ENCODE results near the gene WNT16. TPM values are rescaled to one million over a fixed set of nuclear protein-coding genes. Genes with fewer than 3 reads are reported as not detected.
"Not testable (repeated sequence)": the region's sequence is repeated elsewhere in the genome, so short reads cannot be mapped to it uniquely, and the experiment has no call there.

WNT16 gene
- total RNA-seq: not detected

- DNase-seq (no peak), ATAC-seq (no peak)
- ChIA-PET POLR2A (no interaction called here), CTCF (interaction anchor here (1.0 to 1.4 kb wide), 2 partner anchors 38 to 218 kb away, joined by 3 to 6 read pairs; no protein-coding TSS in a partner anchor)
- H3K36me3 Mint-ChIP-seq (ENCODE audit: low read depth): no peaks in the 10 kb centered on the region
- H3K27ac Mint-ChIP-seq: no peak within 1 kb of the TSS
- H3K9me3 Mint-ChIP-seq (ENCODE audit: insufficient read depth): no peaks in the 10 kb centered on the region
- peaks cover 50% of the 10 kb centered on the region for H3K27me3 Mint-ChIP-seq (ENCODE audit: low read depth)
- peaks cover 17% of the 10 kb centered on the region for H3K4me1 Mint-ChIP-seq (ENCODE audit: low read depth)
- H3K4me3 Mint-ChIP-seq: peak within 1 kb of the TSS; percentile 52
Observed at GRCh38 chr7:121328508-121329190, at the start of gene WNT16. WNT16 (plus strand) TSS chr7:121329000; CDS start chr7:121329293, 293 bp downstream.

- Mint-ChIP-seq H3K9me3 (ENCODE audit: insufficient read depth) (no peaks in the 10 kb centered on the region), H3K4me3 (no peak overlapping the region), H3K36me3 (ENCODE audit: low read depth) (no peaks in the 10 kb centered on the region), H3K4me1 (ENCODE audit: low read depth) (peaks cover 3% of the 10 kb centered on the region), H3K27me3 (ENCODE audit: low read depth) (no peaks in the 10 kb centered on the region), H3K27ac (no peak overlapping the region)
- ATAC-seq (no peak), DNase-seq (no peak)
- POLR2A ChIA-PET: no interaction called here
- CTCF ChIA-PET: no interaction called here
Observed at GRCh38 chr7:121279060-121279620, 49.7 kb upstream of the WNT16 start.

- Mint-ChIP-seq H3K9me3 (ENCODE audit: insufficient read depth) (no peaks in the 10 kb centered on the region), H3K4me1 (ENCODE audit: low read depth) (peaks cover 3% of the 10 kb centered on the region), H3K27ac (no peak overlapping the region), H3K36me3 (ENCODE audit: low read depth) (no peaks in the 10 kb centered on the region), H3K4me3 (no peak overlapping the region), H3K27me3 (ENCODE audit: low read depth) (peaks cover 2% of the 10 kb centered on the region)
- CTCF ChIA-PET: no interaction called here
- POLR2A ChIA-PET: no interaction called here
- DNase-seq (no peak), ATAC-seq (no peak)
Observed at GRCh38 chr7:121279822-121280221, 49.0 kb upstream of the WNT16 start.

- POLR2A ChIA-PET: no interaction called here
- Mint-ChIP-seq H3K9me3 (ENCODE audit: insufficient read depth) (peaks cover 5% of the 10 kb centered on the region), H3K36me3 (ENCODE audit: low read depth) (no peaks in the 10 kb centered on the region), H3K4me1 (ENCODE audit: low read depth) (peaks cover 3% of the 10 kb centered on the region), H3K27me3 (ENCODE audit: low read depth) (peaks cover 2% of the 10 kb centered on the region), H3K4me3 (no peak overlapping the region), H3K27ac (no peak overlapping the region)
- CTCF ChIA-PET: no interaction called here
- DNase-seq (no peak), ATAC-seq (no peak)
Observed at GRCh38 chr7:121280656-121281055, 48.1 kb upstream of the WNT16 start.

GRCh38 chr7:121282129-121282528 is 46.7 kb upstream of the WNT16 start:
- DNase-seq: no peak
- H3K9me3 Mint-ChIP-seq (ENCODE audit: insufficient read depth): peaks cover 12% of the 10 kb centered on the region
- ATAC-seq: no peak
- no peak overlapping the region for H3K4me3 Mint-ChIP-seq
- H3K36me3 Mint-ChIP-seq (ENCODE audit: low read depth): no peaks in the 10 kb centered on the region
- H3K27ac Mint-ChIP-seq: no peak overlapping the region
- ChIA-PET CTCF (no interaction called here), POLR2A (no interaction called here)
- H3K4me1 Mint-ChIP-seq (ENCODE audit: low read depth): peaks cover 3% of the 10 kb centered on the region
- peaks cover 2% of the 10 kb centered on the region for H3K27me3 Mint-ChIP-seq (ENCODE audit: low read depth)

GRCh38 chr7:121285066-121285667 is 43.6 kb upstream of the WNT16 start:
- ATAC-seq: no peak

GRCh38 chr7:121286186-121286585 is 42.6 kb upstream of the WNT16 start:
- Mint-ChIP-seq H3K4me3 (no peak overlapping the region), H3K9me3 (ENCODE audit: insufficient read depth) (peaks cover 18% of the 10 kb centered on the region), H3K27me3 (ENCODE audit: low read depth) (peaks cover 2% of the 10 kb centered on the region), H3K4me1 (ENCODE audit: low read depth) (no peaks in the 10 kb centered on the region), H3K36me3 (ENCODE audit: low read depth) (no peaks in the 10 kb centered on the region), H3K27ac (no peak overlapping the region)
- DNase-seq: no peak
- no peak for ATAC-seq
- ChIA-PET CTCF (no interaction called here), POLR2A (no interaction called here)

More at GRCh38 chr7:121285066-121285667, 43.6 kb upstream of the WNT16 start:
- ChIA-PET CTCF (no interaction called here), POLR2A (no interaction called here)
- H3K27ac Mint-ChIP-seq: no peak overlapping the region
- peaks cover 2% of the 10 kb centered on the region for H3K27me3 Mint-ChIP-seq (ENCODE audit: low read depth)
- no peak for DNase-seq
- peaks cover 18% of the 10 kb centered on the region for H3K9me3 Mint-ChIP-seq (ENCODE audit: insufficient read depth)
- H3K4me3 Mint-ChIP-seq: no peak overlapping the region
- H3K4me1 Mint-ChIP-seq (ENCODE audit: low read depth): no peaks in the 10 kb centered on the region
- no peaks in the 10 kb centered on the region for H3K36me3 Mint-ChIP-seq (ENCODE audit: low read depth)

- CTCF ChIA-PET: no interaction called here
- no peak for ATAC-seq
- Mint-ChIP-seq H3K9me3 (ENCODE audit: insufficient read depth) (peaks cover 18% of the 10 kb centered on the region), H3K4me1 (ENCODE audit: low read depth) (no peaks in the 10 kb centered on the region), H3K4me3 (no peak overlapping the region), H3K27me3 (ENCODE audit: low read depth) (peaks cover 2% of the 10 kb centered on the region), H3K27ac (no peak overlapping the region), H3K36me3 (ENCODE audit: low read depth) (no peaks in the 10 kb centered on the region)
- POLR2A ChIA-PET: no interaction called here
- no peak for DNase-seq
Observed at GRCh38 chr7:121286742-121287734, 41.8 kb upstream of the WNT16 start.

- POLR2A ChIA-PET: no interaction called here
- peaks cover 18% of the 10 kb centered on the region for H3K9me3 Mint-ChIP-seq (ENCODE audit: insufficient read depth)
- H3K4me3 Mint-ChIP-seq: no peak overlapping the region
- ATAC-seq (no peak), DNase-seq (no peak)
- H3K36me3 Mint-ChIP-seq (ENCODE audit: low read depth): no peaks in the 10 kb centered on the region
- CTCF ChIA-PET: interaction anchor here (0.6 kb wide), 1 partner anchor 25 kb away, joined by 3 read pairs; no protein-coding TSS in a partner anchor
- H3K4me1 Mint-ChIP-seq (ENCODE audit: low read depth): no peaks in the 10 kb centered on the region
- peaks cover 2% of the 10 kb centered on the region for H3K27me3 Mint-ChIP-seq (ENCODE audit: low read depth)
- no peak overlapping the region for H3K27ac Mint-ChIP-seq
Observed at GRCh38 chr7:121288894-121289293, 39.9 kb upstream of the WNT16 start.

- POLR2A ChIA-PET; DNase-seq; ATAC-seq; H3K4me3 Mint-ChIP-seq; H3K27me3 Mint-ChIP-seq (ENCODE audit: low read depth); H3K4me1 Mint-ChIP-seq (ENCODE audit: low read depth); H3K36me3 Mint-ChIP-seq (ENCODE audit: low read depth); H3K27ac Mint-ChIP-seq; CTCF ChIA-PET: not testable (repeated sequence)
- peaks cover 18% of the 10 kb centered on the region for H3K9me3 Mint-ChIP-seq (ENCODE audit: insufficient read depth)
Observed at GRCh38 chr7:121289930-121290329, 38.9 kb upstream of the WNT16 start.

- CTCF ChIA-PET: no interaction called here
- no peak overlapping the region for H3K27ac Mint-ChIP-seq
- DNase-seq (no peak), ATAC-seq (no peak)
- no peaks in the 10 kb centered on the region for H3K9me3 Mint-ChIP-seq (ENCODE audit: insufficient read depth)
- H3K27me3 Mint-ChIP-seq (ENCODE audit: low read depth): no peaks in the 10 kb centered on the region
- H3K4me3 Mint-ChIP-seq: no peak overlapping the region
- H3K4me1 Mint-ChIP-seq (ENCODE audit: low read depth): no peaks in the 10 kb centered on the region
- H3K36me3 Mint-ChIP-seq (ENCODE audit: low read depth): no peaks in the 10 kb centered on the region
- POLR2A ChIA-PET: no interaction called here
Observed at GRCh38 chr7:121294448-121294992, 34.3 kb upstream of the WNT16 start.

Measured in activated CD8-positive, alpha-beta T cell treated with anti-CD3 and anti-CD28 coated beads, Interleukin-2, amount 10 ng/mL, durations not matched to agents 7 days and 5 days (primary cell).